ENCODE results near the gene OCRL. TPM values are rescaled to one million over a fixed set of nuclear protein-coding genes. Genes with fewer than 3 reads are reported as not detected.

The OCRL gene
- total RNA-seq, 1 donor from 2014 or later = 24.2 TPM

DNA sequence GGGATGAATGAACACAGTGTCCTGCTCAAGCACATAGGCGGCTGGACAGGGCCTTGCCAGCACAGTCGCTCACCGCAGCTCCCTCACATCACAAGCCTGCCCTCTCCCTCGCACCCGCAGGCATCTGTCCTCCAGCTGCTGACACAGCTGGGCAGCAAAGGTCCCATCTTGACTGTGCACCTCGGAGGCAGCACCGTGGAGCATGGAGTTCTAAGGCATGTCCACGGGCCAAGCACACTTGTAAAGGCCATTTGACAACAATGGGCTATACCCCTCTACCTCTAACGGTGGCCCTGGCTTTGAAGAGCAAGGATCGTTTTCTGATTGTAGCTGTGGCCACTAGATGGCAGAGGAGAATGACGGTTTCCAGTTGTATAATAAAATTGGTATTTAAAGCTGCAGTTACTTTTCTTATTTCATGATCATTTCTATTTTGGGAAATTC lies 60.9 kb downstream of the OCRL start:
- Mint-ChIP-seq H3K36me3 (ENCODE audit: low read depth, unreplicated experiment) (peaks cover 3% of the 10 kb centered on the region), H3K4me1 (ENCODE audit: unreplicated experiment) (peaks cover 3% of the 10 kb centered on the region), H3K27ac (ENCODE audit: unreplicated experiment) (no peak overlapping the region), H3K27me3 (ENCODE audit: unreplicated experiment) (peaks cover 3% of the 10 kb centered on the region), H3K9me3 (ENCODE audit: unreplicated experiment) (no peaks in the 10 kb centered on the region), H3K4me3 (ENCODE audit: unreplicated experiment) (no peak overlapping the region)
- no peak for DNase-seq (ENCODE audit: low spot score)
- TF ChIP-seq, protein P1, sequence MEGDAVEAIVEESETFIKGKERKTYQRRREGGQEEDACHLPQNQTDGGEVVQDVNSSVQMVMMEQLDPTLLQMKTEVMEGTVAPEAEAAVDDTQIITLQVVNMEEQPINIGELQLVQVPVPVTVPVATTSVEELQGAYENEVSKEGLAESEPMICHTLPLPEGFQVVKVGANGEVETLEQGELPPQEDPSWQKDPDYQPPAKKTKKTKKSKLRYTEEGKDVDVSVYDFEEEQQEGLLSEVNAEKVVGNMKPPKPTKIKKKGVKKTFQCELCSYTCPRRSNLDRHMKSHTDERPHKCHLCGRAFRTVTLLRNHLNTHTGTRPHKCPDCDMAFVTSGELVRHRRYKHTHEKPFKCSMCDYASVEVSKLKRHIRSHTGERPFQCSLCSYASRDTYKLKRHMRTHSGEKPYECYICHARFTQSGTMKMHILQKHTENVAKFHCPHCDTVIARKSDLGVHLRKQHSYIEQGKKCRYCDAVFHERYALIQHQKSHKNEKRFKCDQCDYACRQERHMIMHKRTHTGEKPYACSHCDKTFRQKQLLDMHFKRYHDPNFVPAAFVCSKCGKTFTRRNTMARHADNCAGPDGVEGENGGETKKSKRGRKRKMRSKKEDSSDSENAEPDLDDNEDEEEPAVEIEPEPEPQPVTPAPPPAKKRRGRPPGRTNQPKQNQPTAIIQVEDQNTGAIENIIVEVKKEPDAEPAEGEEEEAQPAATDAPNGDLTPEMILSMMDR (IDR thresholded peaks at IDR 0.05; ENCODE audit: unreplicated experiment) = peak; percentile 25

DNA sequence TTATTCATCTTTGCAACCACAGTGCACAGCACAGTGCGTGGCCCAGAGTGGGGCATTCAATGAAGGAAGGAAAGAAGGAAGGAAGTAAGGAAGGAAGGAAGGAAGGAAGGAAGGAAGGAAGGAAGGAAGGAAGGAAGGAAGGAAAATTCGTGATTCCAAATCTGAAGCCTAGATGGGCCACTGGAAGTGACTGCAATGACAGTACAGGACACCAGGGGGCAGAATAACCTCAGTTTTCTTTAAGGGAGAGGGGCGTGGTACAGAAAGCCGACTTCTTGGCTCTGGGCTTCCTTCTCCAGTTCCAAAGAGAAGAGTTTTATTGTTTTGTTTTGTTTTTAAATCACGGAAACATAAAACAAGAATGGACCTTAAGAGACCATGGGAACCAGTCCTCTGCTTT lies 66.9 kb downstream of the OCRL start:
- Mint-ChIP-seq H3K4me3 (ENCODE audit: unreplicated experiment) (no peak overlapping the region), H3K27me3 (ENCODE audit: unreplicated experiment) (no peaks in the 10 kb centered on the region), H3K4me1 (ENCODE audit: unreplicated experiment) (peaks cover 8% of the 10 kb centered on the region), H3K36me3 (ENCODE audit: low read depth, unreplicated experiment) (no peaks in the 10 kb centered on the region), H3K27ac (ENCODE audit: unreplicated experiment) (no peak overlapping the region), H3K9me3 (ENCODE audit: unreplicated experiment) (no peaks in the 10 kb centered on the region)
- TF ChIP-seq, protein P1 (IDR thresholded peaks at IDR 0.05; ENCODE audit: unreplicated experiment) = peak; percentile 69
- peak; percentile 65 for DNase-seq (ENCODE audit: low spot score)

DNA sequence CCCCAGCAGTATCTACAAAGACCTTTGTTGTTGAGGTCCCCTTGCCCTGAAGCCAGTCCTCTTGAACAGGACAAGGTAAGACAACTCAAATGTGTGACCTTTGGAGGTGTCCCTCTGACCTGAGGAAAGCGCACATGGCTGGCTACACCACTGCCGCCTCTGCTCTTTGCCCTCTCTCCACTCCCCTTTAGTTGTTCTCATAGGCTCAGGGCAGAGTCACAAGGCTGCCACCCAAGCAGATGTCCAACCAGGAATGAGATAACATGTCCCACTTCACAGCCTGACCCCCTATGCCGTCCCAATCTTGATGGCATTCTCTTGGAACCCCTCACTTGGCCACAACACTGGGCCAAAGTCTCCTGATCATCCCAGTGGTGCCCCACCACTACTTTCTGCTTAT lies 68.4 kb downstream of the OCRL start:
- Mint-ChIP-seq H3K27me3 (ENCODE audit: unreplicated experiment) (no peaks in the 10 kb centered on the region), H3K27ac (ENCODE audit: unreplicated experiment) (no peak overlapping the region), H3K9me3 (ENCODE audit: unreplicated experiment) (no peaks in the 10 kb centered on the region), H3K4me1 (ENCODE audit: unreplicated experiment) (peaks cover 8% of the 10 kb centered on the region), H3K36me3 (ENCODE audit: low read depth, unreplicated experiment) (no peaks in the 10 kb centered on the region), H3K4me3 (ENCODE audit: unreplicated experiment) (no peak overlapping the region)
- DNase-seq (ENCODE audit: low spot score) = no peak
- TF ChIP-seq, protein P1 (IDR thresholded peaks at IDR 0.05; ENCODE audit: unreplicated experiment) = no peak

DNA sequence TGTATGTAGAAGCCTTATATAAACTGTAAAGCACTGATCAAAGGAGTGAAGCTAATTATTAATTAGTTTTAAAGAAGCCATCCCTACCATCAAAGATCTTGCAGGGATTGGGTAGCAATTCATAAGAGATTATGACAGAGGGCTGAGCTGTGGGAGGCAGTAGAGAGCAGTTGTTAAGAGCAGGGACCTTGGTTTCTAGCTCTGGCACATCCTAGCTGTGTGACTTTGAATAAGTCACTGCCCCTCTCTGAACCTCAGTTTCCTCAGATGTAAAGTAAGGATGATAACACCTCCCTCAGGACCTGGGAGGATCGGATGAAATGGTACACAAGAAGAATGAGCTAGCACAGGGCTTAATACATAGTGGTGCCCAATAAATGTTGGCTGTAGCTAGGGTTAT lies 69.3 kb downstream of the OCRL start:
- Mint-ChIP-seq H3K27ac (ENCODE audit: unreplicated experiment) (no peak overlapping the region), H3K4me1 (ENCODE audit: unreplicated experiment) (peaks cover 5% of the 10 kb centered on the region), H3K36me3 (ENCODE audit: low read depth, unreplicated experiment) (no peaks in the 10 kb centered on the region), H3K9me3 (ENCODE audit: unreplicated experiment) (no peaks in the 10 kb centered on the region), H3K4me3 (ENCODE audit: unreplicated experiment) (no peak overlapping the region), H3K27me3 (ENCODE audit: unreplicated experiment) (no peaks in the 10 kb centered on the region)
- TF ChIP-seq, protein P1 (IDR thresholded peaks at IDR 0.05; ENCODE audit: unreplicated experiment) = no peak
- no peak for DNase-seq (ENCODE audit: low spot score)

DNA sequence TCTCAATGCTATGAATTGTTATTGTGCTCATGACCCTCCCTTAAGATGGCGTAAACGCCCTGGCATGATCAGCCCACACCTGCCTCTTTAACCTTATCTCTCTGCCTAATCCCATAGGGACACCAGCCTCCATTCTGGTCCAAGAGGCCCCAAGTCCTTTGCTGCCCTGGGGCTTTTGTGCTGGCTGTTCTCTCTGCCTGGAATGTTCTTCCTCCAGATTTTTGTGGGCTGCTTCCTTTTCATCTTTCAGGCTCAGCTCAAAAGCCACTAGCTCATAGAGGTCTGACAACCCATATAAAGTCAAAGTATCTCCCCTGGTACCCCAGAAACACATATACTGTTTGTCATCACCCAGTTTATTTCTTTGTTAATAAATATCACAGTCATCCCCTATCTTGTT lies 72.3 kb downstream of the OCRL start:
- H3K27me3 Mint-ChIP-seq (ENCODE audit: unreplicated experiment) = no peaks in the 10 kb centered on the region
- DNase-seq (ENCODE audit: low spot score) = no peak
- H3K4me3 Mint-ChIP-seq (ENCODE audit: unreplicated experiment) = no peak overlapping the region
- no peak overlapping the region for H3K27ac Mint-ChIP-seq (ENCODE audit: unreplicated experiment)
- H3K9me3 Mint-ChIP-seq (ENCODE audit: unreplicated experiment) = no peaks in the 10 kb centered on the region
- TF ChIP-seq, protein P1 (IDR thresholded peaks at IDR 0.05; ENCODE audit: unreplicated experiment) = no peak
- H3K36me3 Mint-ChIP-seq (ENCODE audit: low read depth, unreplicated experiment) = no peaks in the 10 kb centered on the region
- H3K4me1 Mint-ChIP-seq (ENCODE audit: unreplicated experiment) = no peaks in the 10 kb centered on the region

Data from endothelial cell (in vitro differentiated cells).